HepG2 (cell line): ENCODE measurements around the gene PTTG1. TPM values are rescaled to one million over a fixed set of nuclear protein-coding genes. Genes with fewer than 3 reads are reported as not detected.

Experiments
- AGO1 ChIP-seq: fragments of 200-400 bp; formaldehyde crosslinking; IDR thresholded peaks from 2 replicates; pipeline ENCODE4 v1.6.1; 2017; ENCODE audit warnings: mild to moderate bottlenecking, low read depth, low read length, moderate library complexity; ENCODE audit not compliant: poor library complexity, severe bottlenecking
- ASH2L ChIP-seq: fragments of 300-600, 200-600 bp; sonication (generic); IDR thresholded peaks from 2 replicates; pipeline ENCODE4 v1.7.0; 2017; ENCODE audit warnings: low read depth, mild to moderate bottlenecking, moderate library complexity, mixed read lengths, low read length; ENCODE audit not compliant: insufficient read length
- ATF4 ChIP-seq, 2 experiments: fragments of 450-650 bp in 1 of 2; sonication (generic) in 1 of 2; formaldehyde crosslinking; IDR thresholded peaks; 2 replicates each; pipeline versions ENCODE4 v1.5.0 to v1.8.0; 2020 to 2022; ENCODE audit warnings: mild to moderate bottlenecking in 1 of 2, missing genetic modification reagents in 1 of 2
- EP300 ChIP-seq, 3 experiments: sonication (generic) in 1 of 3; formaldehyde crosslinking in 1 of 3; IDR thresholded peaks; 2 replicates each; pipeline versions ENCODE4 v1.5.1 to v1.6.1; 2011 to 2020; ENCODE audit warnings: low read depth in 2 of 3, low read length in 2 of 3, borderline replicate concordance in 1 of 3, improper control_type of control experiment in 1 of 3, mild to moderate bottlenecking in 1 of 3, missing genetic modification reagents in 1 of 3, moderate library complexity in 1 of 3
- FOXA1 ChIP-seq, 2 experiments: fragments of 450-650 bp in 1 of 2; sonication (generic) in 1 of 2; formaldehyde crosslinking in 1 of 2; IDR thresholded peaks; 2 replicates each; pipeline versions ENCODE4 v1.4.0 to v1.6.1; 2016 to 2020; ENCODE audit warnings: missing genetic modification reagents in 1 of 2
- FOXA3 ChIP-seq: IDR thresholded peaks from 2 replicates; pipeline ENCODE4 v1.6.1; 2016; ENCODE audit warnings: missing genetic modification reagents, missing compliant biosample characterization
- GATA4 ChIP-seq: sonication (generic); IDR thresholded peaks from 2 replicates; pipeline ENCODE4 v1.6.1; 2016; ENCODE audit warnings: antibody characterized with exemption, low read depth, borderline replicate concordance
- HOXD1 ChIP-seq: sonication (generic); formaldehyde crosslinking; IDR thresholded peaks from 2 replicates; pipeline ENCODE4 v1.5.0; 2020; ENCODE audit warnings: missing genetic modification reagents
- KLF6 ChIP-seq: IDR thresholded peaks from 2 replicates; pipeline ENCODE4 v1.8.0; 2016; ENCODE audit warnings: missing biosample characterization, missing genetic modification reagents
- MTA1 ChIP-seq: sonication (generic); formaldehyde crosslinking; IDR thresholded peaks from 2 replicates; pipeline ENCODE4 v1.4.0; 2020; ENCODE audit warnings: missing genetic modification reagents, mild to moderate bottlenecking, borderline replicate concordance
- NCOA2 ChIP-seq: sonication (generic); formaldehyde crosslinking; IDR thresholded peaks from 2 replicates; pipeline ENCODE4 v1.8.0; 2022; ENCODE audit warnings: inconsistent platforms
- NFE2 ChIP-seq: sonication (generic); formaldehyde crosslinking; IDR thresholded peaks from 2 replicates; pipeline ENCODE4 v1.4.0; 2020; ENCODE audit warnings: missing genetic modification reagents
- NFIC ChIP-seq: IDR thresholded peaks from 2 replicates; pipeline ENCODE4 v1.6.1; 2012; ENCODE audit warnings: mild to moderate bottlenecking, low read length, inconsistent platforms
- NFKB2 ChIP-seq: sonication (generic); formaldehyde crosslinking; IDR thresholded peaks from 2 replicates; pipeline ENCODE4 v1.4.0; 2020; ENCODE audit warnings: missing genetic modification reagents, borderline replicate concordance
- NRL ChIP-seq: sonication (generic); formaldehyde crosslinking; IDR thresholded peaks from 2 replicates; pipeline ENCODE4 v1.5.0; 2020; ENCODE audit warnings: missing genetic modification reagents, mild to moderate bottlenecking, moderate library complexity, borderline replicate concordance
- SOX13 ChIP-seq, 3 experiments: fragments of 450-650 bp in 1 of 3; sonication (generic) in 1 of 3; formaldehyde crosslinking in 1 of 3; IDR thresholded peaks in 2 of 3; conservative IDR thresholded peaks in 1 of 3; 2 replicates each; pipeline versions ENCODE4 v1.5.0 to v1.6.1; 2016 to 2020; ENCODE audit warnings: antibody characterized with exemption in 1 of 3, mild to moderate bottlenecking in 1 of 3, missing compliant biosample characterization in 1 of 3, missing genetic modification reagents in 1 of 3, moderate library complexity in 1 of 3
- ZNF720 ChIP-seq: sonication (generic); formaldehyde crosslinking; IDR thresholded peaks from 2 replicates; pipeline ENCODE4 v1.4.0; 2020; ENCODE audit warnings: missing genetic modification reagents
- polyA plus RNA-seq, 8 experiments: library from polyadenylated mRNA; depleted of rRNA in 3 of 8; stranded (reverse) in 7 of 8; unstranded in 1 of 8; fragments of >200 nt; fragmentation: Illumina TruSeq in 4 of 8; extraction: Trizol in 4 of 8; gene quantifications; 2 replicates each; pipeline versions ENCODE4 v1.2.1 to v1.2.3, GENCODE V29; 2011 to 2016; ENCODE audit warnings: low read depth in 4 of 8, missing spikeins in 1 of 8, mixed read lengths in 1 of 8; ENCODE audit not compliant: insufficient read depth in 1 of 8
- total RNA-seq, 5 experiments: library from RNA; depleted of rRNA; stranded (reverse); fragments of >200 nt; fragmentation: Illumina TruSeq; extraction: Trizol; gene quantifications; 2 replicates each; pipeline ENCODE4 v1.2.3, GENCODE V29; 2016; ENCODE audit warnings: low read depth in 1 of 5
- TF ChIP-seq, protein P1 (sequence below): sonication (generic); formaldehyde crosslinking; IDR thresholded peaks from 2 replicates; pipeline ENCODE4 v1.5.0; 2020; ENCODE audit warnings: mild to moderate bottlenecking, missing genetic modification reagents
- TF ChIP-seq, protein P2 (sequence below), 2 experiments: sonication (generic) in 1 of 2; formaldehyde crosslinking in 1 of 2; IDR thresholded peaks; 2 replicates each; pipeline versions ENCODE4 v1.4.0 to v1.6.1; 2018 to 2020; ENCODE audit warnings: missing genetic modification reagents in 2 of 2, borderline replicate concordance in 1 of 2, low read depth in 1 of 2, mild to moderate bottlenecking in 1 of 2, missing biosample characterization in 1 of 2
- TF ChIP-seq, protein P3 (sequence below): sonication (generic); formaldehyde crosslinking; IDR thresholded peaks from 2 replicates; pipeline ENCODE4 v1.8.0; 2022; ENCODE audit warnings: mild to moderate bottlenecking, missing genetic modification reagents, borderline replicate concordance

Gene PTTG1
- total and polyA plus RNA-seq, 2 of the 13 experiments (the other 11 are each of a cell fraction or from before 2014, with no cell fraction given) = 102 to 161 TPM

DNA sequence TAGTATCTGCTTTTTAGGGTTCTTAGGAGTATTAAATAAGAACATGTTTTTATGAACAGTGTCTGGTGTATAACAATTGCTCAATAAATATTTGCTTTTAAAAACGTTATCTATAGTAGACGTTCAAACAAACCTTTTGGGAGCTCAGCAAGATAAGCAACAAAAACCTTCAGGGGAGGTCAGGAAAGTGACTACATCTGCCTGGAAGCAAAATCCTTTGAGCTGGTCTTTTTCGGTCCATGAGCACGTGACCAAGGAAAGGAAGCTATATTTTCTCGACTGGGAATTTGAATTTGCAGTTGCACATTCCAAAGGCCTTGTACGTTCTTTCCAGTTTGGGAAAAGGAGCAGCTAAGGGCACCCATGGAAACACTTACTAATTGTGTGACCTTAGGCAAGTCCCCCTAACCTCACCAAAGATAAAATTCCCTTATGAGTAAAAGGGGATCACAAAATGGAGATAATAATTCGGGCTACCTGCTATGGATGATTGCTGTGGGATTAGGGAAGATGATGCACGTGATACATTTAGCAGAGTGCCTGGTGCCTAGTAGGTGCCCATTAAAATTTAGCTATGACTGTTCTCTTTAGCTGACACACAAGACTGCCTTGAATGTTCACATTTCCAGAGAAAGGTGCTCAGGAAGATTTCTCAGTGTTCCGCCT is 45.4 kb downstream of the PTTG1 start (continued):
- TF ChIP-seq, protein P1, sequence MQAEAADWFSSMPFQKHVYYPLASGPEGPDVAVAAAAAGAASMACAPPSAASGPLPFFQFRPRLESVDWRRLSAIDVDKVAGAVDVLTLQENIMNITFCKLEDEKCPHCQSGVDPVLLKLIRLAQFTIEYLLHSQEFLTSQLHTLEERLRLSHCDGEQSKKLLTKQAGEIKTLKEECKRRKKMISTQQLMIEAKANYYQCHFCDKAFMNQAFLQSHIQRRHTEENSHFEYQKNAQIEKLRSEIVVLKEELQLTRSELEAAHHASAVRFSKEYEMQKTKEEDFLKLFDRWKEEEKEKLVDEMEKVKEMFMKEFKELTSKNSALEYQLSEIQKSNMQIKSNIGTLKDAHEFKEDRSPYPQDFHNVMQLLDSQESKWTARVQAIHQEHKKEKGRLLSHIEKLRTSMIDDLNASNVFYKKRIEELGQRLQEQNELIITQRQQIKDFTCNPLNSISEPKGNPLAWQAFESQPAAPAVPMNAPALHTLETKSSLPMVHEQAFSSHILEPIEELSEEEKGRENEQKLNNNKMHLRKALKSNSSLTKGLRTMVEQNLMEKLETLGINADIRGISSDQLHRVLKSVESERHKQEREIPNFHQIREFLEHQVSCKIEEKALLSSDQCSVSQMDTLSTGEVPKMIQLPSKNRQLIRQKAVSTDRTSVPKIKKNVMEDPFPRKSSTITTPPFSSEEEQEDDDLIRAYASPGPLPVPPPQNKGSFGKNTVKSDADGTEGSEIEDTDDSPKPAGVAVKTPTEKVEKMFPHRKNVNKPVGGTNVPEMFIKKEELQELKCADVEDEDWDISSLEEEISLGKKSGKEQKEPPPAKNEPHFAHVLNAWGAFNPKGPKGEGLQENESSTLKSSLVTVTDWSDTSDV (CRISPR knock-in tag) = no peak
- TF ChIP-seq ATF4 (CRISPR knock-in tag; IDR thresholded peaks at IDR 0.05) = no peak; a peak in 1 of 4 replicates
- no peak for TF ChIP-seq SOX13 (IDR thresholded peaks at IDR 0.05)
- peak in 1 of 2 experiments; percentile 94; a peak in 2 of 4 replicates for TF ChIP-seq SOX13 (CRISPR knock-in tag; conservative IDR thresholded peaks at IDR 0.05 in 1 of 2, IDR thresholded peaks at IDR 0.05 in 1 of 2)
- no peak for TF ChIP-seq HOXD1 (CRISPR knock-in tag)
- TF ChIP-seq AGO1 = no peak
- peak; percentile 95 for TF ChIP-seq GATA4
- TF ChIP-seq NFE2 (CRISPR knock-in tag) = no peak
- TF ChIP-seq NRL (CRISPR knock-in tag) = no peak
- TF ChIP-seq, protein P2, sequence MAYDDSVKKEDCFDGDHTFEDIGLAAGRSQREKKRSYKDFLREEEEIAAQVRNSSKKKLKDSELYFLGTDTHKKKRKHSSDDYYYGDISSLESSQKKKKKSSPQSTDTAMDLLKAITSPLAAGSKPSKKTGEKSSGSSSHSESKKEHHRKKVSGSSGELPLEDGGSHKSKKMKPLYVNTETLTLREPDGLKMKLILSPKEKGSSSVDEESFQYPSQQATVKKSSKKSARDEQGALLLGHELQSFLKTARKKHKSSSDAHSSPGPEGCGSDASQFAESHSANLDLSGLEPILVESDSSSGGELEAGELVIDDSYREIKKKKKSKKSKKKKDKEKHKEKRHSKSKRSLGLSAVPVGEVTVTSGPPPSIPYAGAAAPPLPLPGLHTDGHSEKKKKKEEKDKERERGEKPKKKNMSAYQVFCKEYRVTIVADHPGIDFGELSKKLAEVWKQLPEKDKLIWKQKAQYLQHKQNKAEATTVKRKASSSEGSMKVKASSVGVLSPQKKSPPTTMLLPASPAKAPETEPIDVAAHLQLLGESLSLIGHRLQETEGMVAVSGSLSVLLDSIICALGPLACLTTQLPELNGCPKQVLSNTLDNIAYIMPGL (CRISPR knock-in tag; IDR thresholded peaks at IDR 0.05; ENCODE audit: borderline replicate concordance in 1 of 2, low read depth in 1 of 2) = 0 out of 4 replicates have a peak, but pooled peaks of 1 of the 2 experiments have one; percentile 8
- peak; percentile 64 for TF ChIP-seq FOXA3 (CRISPR knock-in tag)
- TF ChIP-seq KLF6 (CRISPR knock-in tag) = no peak
- TF ChIP-seq EP300 (IDR thresholded peaks at IDR 0.05; ENCODE audit: low read depth in 2 of 2, low read length in 2 of 2) = peak in 1 of 2 experiments; percentile 68; a peak in 1 of 4 replicates
- no peak for TF ChIP-seq EP300 (CRISPR knock-in tag; IDR thresholded peaks at IDR 0.05; ENCODE audit: borderline replicate concordance)
- TF ChIP-seq NFKB2 (CRISPR knock-in tag) = no peak
- TF ChIP-seq NCOA2 = peak; percentile 79
- TF ChIP-seq FOXA1 (IDR thresholded peaks at IDR 0.05) = no peak
- peak; percentile 37; the same call in 1 of the 2 replicates for TF ChIP-seq FOXA1 (CRISPR knock-in tag; IDR thresholded peaks at IDR 0.05)
- peak; percentile 11; the same call in 1 of the 2 replicates for TF ChIP-seq NFIC
- no peak for TF ChIP-seq ASH2L
- TF ChIP-seq, protein P3, sequence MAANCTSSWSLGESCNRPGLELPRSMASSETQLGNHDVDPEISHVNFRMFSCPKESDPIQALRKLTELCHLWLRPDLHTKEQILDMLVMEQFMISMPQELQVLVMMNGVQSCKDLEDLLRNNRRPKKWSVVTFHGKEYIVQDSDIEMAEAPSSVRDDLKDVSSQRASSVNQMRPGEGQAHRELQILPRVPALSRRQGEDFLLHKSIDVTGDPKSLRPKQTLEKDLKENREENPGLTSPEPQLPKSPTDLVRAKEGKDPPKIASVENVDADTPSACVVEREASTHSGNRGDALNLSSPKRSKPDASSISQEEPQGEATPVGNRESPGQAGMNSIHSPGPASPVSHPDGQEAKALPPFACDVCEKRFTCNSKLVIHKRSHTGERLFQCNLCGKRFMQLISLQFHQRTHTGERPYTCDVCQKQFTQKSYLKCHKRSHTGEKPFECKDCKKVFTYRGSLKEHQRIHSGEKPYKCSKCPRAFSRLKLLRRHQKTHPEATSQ (CRISPR knock-in tag) = 0 out of 2 replicates have a peak, but pooled peaks have one; percentile 7
- TF ChIP-seq ZNF720 (CRISPR knock-in tag) = no peak
- TF ChIP-seq MTA1 (CRISPR knock-in tag) = no peak
